CD14-positive monocyte (primary cell): Measurements from ENCODE around the gene PPP2R1B. TPM values are rescaled to one million over a fixed set of nuclear protein-coding genes. Genes with fewer than 3 reads are reported as not detected.

ENCODE experiments used
- DNase-seq, 3 donors: peaks; one replicate each; pipeline ENCODE4 v3.0.0-alpha.2; 2011 to 2022
- H2AFZ ChIP-seq: 2 replicates; pipeline ENCODE4 v1.6.0; 2012; ENCODE audit warnings: mild to moderate bottlenecking, low read depth, low read length, inconsistent platforms; ENCODE audit not compliant: insufficient read depth, poor library complexity, severe bottlenecking
- H3K27ac ChIP-seq, 2 donors: 1 replicate in 1 of 2; 2 replicates in 1 of 2; pipeline ENCODE4 v1.5.1; 2012 to 2013; ENCODE audit warnings: low read length in 2 of 2, control low read depth in 1 of 2, inconsistent platforms in 1 of 2, low read depth in 1 of 2, mild to moderate bottlenecking in 1 of 2
- H3K27me3 ChIP-seq, 2 donors: one replicate each; pipeline versions ENCODE4 v1.6.0 to v1.6.1; 2011 to 2013; ENCODE audit warnings: low read length in 2 of 2; ENCODE audit not compliant: control insufficient read depth in 2 of 2, insufficient read depth in 2 of 2
- H3K36me3 ChIP-seq, 2 donors: replicated peaks in 1 of 2; 1 replicate in 1 of 2; 2 replicates in 1 of 2; pipeline versions ENCODE4 v1.5.1 to v1.6.1; 2012 to 2013; ENCODE audit warnings: low read length in 2 of 2, control low read depth in 1 of 2, inconsistent platforms in 1 of 2, mild to moderate bottlenecking in 1 of 2; ENCODE audit not compliant: insufficient read depth in 2 of 2, control insufficient read depth in 1 of 2
- H3K4me1 ChIP-seq, 2 donors: 1 replicate in 1 of 2; 2 replicates in 1 of 2; pipeline versions ENCODE4 v1.5.1 to v1.6.1; 2012 to 2013; ENCODE audit warnings: low read length in 2 of 2, control low read depth in 1 of 2, inconsistent platforms in 1 of 2, mild to moderate bottlenecking in 1 of 2, moderate library complexity in 1 of 2; ENCODE audit not compliant: insufficient read depth in 2 of 2, control insufficient read depth in 1 of 2
- H3K4me2 ChIP-seq: replicated peaks from 2 replicates; pipeline ENCODE3; 2012; ENCODE audit warnings: low read length, moderate library complexity, mild to moderate bottlenecking; ENCODE audit not compliant: poor library complexity, severe bottlenecking; ENCODE audit errors: extremely low read depth
- H3K4me3 ChIP-seq, 3 experiments: fragments of 200-600 bp in 1 of 3; sonication (generic) in 1 of 3; replicated peaks in 1 of 3; 1 replicate in 2 of 3; 2 replicates in 1 of 3; pipeline ENCODE4 v1.5.1; 2011 to 2013; ENCODE audit warnings: low read length in 3 of 3, mild to moderate bottlenecking in 3 of 3, control low read depth in 2 of 3, low read depth in 2 of 3, inconsistent platforms in 1 of 3, moderate library complexity in 1 of 3
- H3K79me2 ChIP-seq: 2 replicates; pipeline ENCODE4 v1.6.0; 2012; ENCODE audit warnings: mild to moderate bottlenecking, control low read depth, inconsistent platforms, low read length, moderate library complexity; ENCODE audit not compliant: insufficient read depth
- H3K9ac ChIP-seq: 2 replicates; pipeline ENCODE4 v1.6.0; 2017; ENCODE audit warnings: low read length, mild to moderate bottlenecking; ENCODE audit not compliant: insufficient read depth, poor library complexity, severe bottlenecking
- H3K9me3 ChIP-seq, 2 donors: replicated peaks in 1 of 2; 1 replicate in 1 of 2; 2 replicates in 1 of 2; pipeline versions ENCODE4 v1.5.1 to v1.6.1; 2012 to 2013; ENCODE audit warnings: low read length in 2 of 2, control low read depth in 1 of 2; ENCODE audit not compliant: control insufficient read depth in 1 of 2, insufficient read depth in 1 of 2
- H4K20me1 ChIP-seq: 2 replicates; pipeline ENCODE4 v1.6.0; 2012; ENCODE audit warnings: mild to moderate bottlenecking, low read length, control low read depth, moderate library complexity; ENCODE audit not compliant: insufficient read depth
- H3K27ac Mint-ChIP-seq, 7 donors: one replicate each; pipeline ENCODE4 v1.8.0; 2020; ENCODE audit warnings: mild to moderate bottlenecking in 7 of 7, mixed read lengths in 7 of 7, moderate library complexity in 6 of 7, inconsistent platforms in 2 of 7
- H3K27me3 Mint-ChIP-seq, 3 donors: one replicate each; pipeline ENCODE4 v1.8.0; 2021 to 2022; ENCODE audit warnings: low read depth in 3 of 3, mild to moderate bottlenecking in 3 of 3, mixed read lengths in 3 of 3, moderate library complexity in 3 of 3, inconsistent platforms in 1 of 3
- H3K36me3 Mint-ChIP-seq, 2 donors: one replicate each; pipeline ENCODE4 v1.8.0; 2020; ENCODE audit warnings: mixed read lengths in 2 of 2, inconsistent platforms in 1 of 2, mild to moderate bottlenecking in 1 of 2
- H3K4me1 Mint-ChIP-seq: one replicate; pipeline ENCODE4 v1.8.0; 2020; ENCODE audit warnings: mild to moderate bottlenecking, mixed read lengths
- H3K4me3 Mint-ChIP-seq, 2 donors: one replicate each; pipeline ENCODE4 v1.8.0; 2020; ENCODE audit warnings: mild to moderate bottlenecking in 2 of 2, mixed read lengths in 2 of 2, moderate library complexity in 1 of 2
- H3K9me3 Mint-ChIP-seq, 7 donors: one replicate each; pipeline ENCODE4 v1.8.0; 2020 to 2022; ENCODE audit warnings: mixed read lengths in 7 of 7, mild to moderate bottlenecking in 6 of 7, moderate library complexity in 6 of 7, inconsistent platforms in 2 of 7
- WGBS: methylation state at CpG from one replicate; pipeline ENCODE4 v1.1.5; 2013; ENCODE audit warnings: missing lambda C conversion rate; ENCODE audit not compliant: insufficient coverage; 5-methylcytosine and 5-hydroxymethylcytosine counted together
- intact Hi-C, 2 donors: fragments of 100-400 bp; cut with micrococcal nuclease; formaldehyde crosslinking; loops; one replicate each; pipeline versions ENCODE4 v1.15.0 to v1.15.1; 2023
- polyA plus RNA-seq, 3 donors: library from polyadenylated mRNA; depleted of rRNA in 1 of 3; unstranded in 2 of 3; stranded (reverse) in 1 of 3; fragments of 300-500 nt in 2 of 3; fragments of >200 nt in 1 of 3; fragmentation: Illumina TruSeq in 2 of 3; gene quantifications; 1 replicate in 2 of 3; 2 replicates in 1 of 3; pipeline ENCODE4 v1.2.3, GENCODE V29; 2012 to 2021
- TF ChIP-seq, protein P1 (sequence below): fragments of 200-600 bp; IDR thresholded peaks from one replicate; pipeline ENCODE4 v1.8.0; 2022; ENCODE audit warnings: antibody characterized with exemption, mild to moderate bottlenecking

The PPP2R1B gene
- polyA plus RNA-seq, 3 donors, result 5.4 to 16.9 (median 11.2) TPM

GRCh38 chr11:111749646-111750045 is 16.5 kb downstream of the PPP2R1B start:
- no peak overlapping the region for H3K27ac ChIP-seq
- H3K79me2 ChIP-seq, result no peaks in the 10 kb centered on the region
- Mint-ChIP-seq H3K9me3 (peaks cover 0 to 3% (median 0%) of the 10 kb centered on the region in 7 donors), H3K27me3 (no peaks in the 10 kb centered on the region), H3K27ac (no peak overlapping the region), H3K4me3 (no peak overlapping the region), H3K4me1 (no peaks in the 10 kb centered on the region), H3K36me3 (peaks cover 76 to 96% of the 10 kb centered on the region in 2 donors)
- intact Hi-C loops, result no loop called here
- DNase-seq, result no peak
- no peaks in the 10 kb centered on the region for H3K27me3 ChIP-seq
- no peak overlapping the region for H2AFZ ChIP-seq
- H3K4me3 ChIP-seq, result no peak overlapping the region
- TF ChIP-seq, protein P1, sequence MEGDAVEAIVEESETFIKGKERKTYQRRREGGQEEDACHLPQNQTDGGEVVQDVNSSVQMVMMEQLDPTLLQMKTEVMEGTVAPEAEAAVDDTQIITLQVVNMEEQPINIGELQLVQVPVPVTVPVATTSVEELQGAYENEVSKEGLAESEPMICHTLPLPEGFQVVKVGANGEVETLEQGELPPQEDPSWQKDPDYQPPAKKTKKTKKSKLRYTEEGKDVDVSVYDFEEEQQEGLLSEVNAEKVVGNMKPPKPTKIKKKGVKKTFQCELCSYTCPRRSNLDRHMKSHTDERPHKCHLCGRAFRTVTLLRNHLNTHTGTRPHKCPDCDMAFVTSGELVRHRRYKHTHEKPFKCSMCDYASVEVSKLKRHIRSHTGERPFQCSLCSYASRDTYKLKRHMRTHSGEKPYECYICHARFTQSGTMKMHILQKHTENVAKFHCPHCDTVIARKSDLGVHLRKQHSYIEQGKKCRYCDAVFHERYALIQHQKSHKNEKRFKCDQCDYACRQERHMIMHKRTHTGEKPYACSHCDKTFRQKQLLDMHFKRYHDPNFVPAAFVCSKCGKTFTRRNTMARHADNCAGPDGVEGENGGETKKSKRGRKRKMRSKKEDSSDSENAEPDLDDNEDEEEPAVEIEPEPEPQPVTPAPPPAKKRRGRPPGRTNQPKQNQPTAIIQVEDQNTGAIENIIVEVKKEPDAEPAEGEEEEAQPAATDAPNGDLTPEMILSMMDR, result no peak
- no peaks in the 10 kb centered on the region for H3K4me1 ChIP-seq
- H3K36me3 ChIP-seq, result peaks cover 90 to 96% of the 10 kb centered on the region in 2 donors
- no peak overlapping the region for H3K4me2 ChIP-seq
- H3K9ac ChIP-seq, result no peak overlapping the region
- no peaks in the 10 kb centered on the region for H3K9me3 ChIP-seq
- H4K20me1 ChIP-seq, result no peaks in the 10 kb centered on the region

DNA sequence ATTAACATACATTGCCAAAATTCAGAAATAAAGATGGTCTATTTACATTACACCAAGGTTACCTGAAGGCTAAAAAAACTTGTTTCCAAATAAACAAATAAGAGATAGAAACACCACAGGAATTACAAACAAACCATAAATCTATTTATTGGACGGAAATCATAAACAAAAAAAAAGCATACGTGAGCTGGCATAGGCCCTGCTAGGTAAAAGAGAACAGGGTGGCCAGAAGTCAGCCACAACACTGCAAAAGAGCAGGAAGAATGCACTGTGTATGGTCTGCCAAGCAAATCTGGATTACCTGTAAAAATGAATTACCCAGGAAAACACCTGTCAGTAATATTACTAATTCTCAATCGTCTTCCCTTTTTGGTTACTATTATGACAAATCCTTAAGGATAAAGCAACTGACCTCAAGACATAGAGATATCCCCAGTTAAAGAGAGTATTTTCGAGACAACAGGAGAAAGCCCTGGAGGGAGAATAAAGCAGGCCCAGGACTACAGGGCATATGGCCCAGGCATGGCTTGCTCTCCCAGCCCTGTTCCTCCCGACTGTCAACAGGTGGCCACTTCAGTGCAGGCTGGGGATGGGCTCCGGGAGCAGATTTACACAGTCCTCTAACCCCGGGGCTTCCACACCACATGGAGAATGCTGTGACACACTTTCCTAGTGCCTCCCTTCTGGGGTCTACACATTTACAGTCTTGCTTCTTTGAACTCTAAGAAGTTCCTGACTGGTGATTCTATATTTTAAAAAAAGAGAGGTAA is 18.0 kb downstream of the PPP2R1B start:
- no peaks in the 10 kb centered on the region for H3K4me1 ChIP-seq
- H3K9me3 ChIP-seq, result no peaks in the 10 kb centered on the region
- TF ChIP-seq, protein P1, result no peak
- H3K79me2 ChIP-seq, result no peaks in the 10 kb centered on the region
- Mint-ChIP-seq H3K4me3 (no peak overlapping the region), H3K27me3 (no peaks in the 10 kb centered on the region), H3K9me3 (peaks cover 0 to 3% (median 0%) of the 10 kb centered on the region in 7 donors), H3K27ac (no peak overlapping the region), H3K4me1 (no peaks in the 10 kb centered on the region), H3K36me3 (peaks cover 76 to 96% of the 10 kb centered on the region in 2 donors)
- no peaks in the 10 kb centered on the region for H3K27me3 ChIP-seq
- no peak overlapping the region for H2AFZ ChIP-seq
- 100% methylated on average over 3 of the region's 7 CpGs for WGBS
- peaks cover 91 to 96% of the 10 kb centered on the region in 2 donors for H3K36me3 ChIP-seq
- DNase-seq, result no peak
- H4K20me1 ChIP-seq, result no peaks in the 10 kb centered on the region
- H3K4me3 ChIP-seq, result no peak overlapping the region
- intact Hi-C loops, result no loop called here
- H3K9ac ChIP-seq, result no peak overlapping the region
- H3K27ac ChIP-seq, result no peak overlapping the region
- H3K4me2 ChIP-seq, result no peak overlapping the region
